Pancreas (tissue), 10 donors: ENCODE data around the gene CUTA. TPM values are rescaled to one million over a fixed set of nuclear protein-coding genes. Genes with fewer than 3 reads are reported as not detected.

ENCODE experiments used
- ATAC-seq, 4 donors: fragments of 200-7000 bp; cut with Tn5 transposase; one replicate each; pipeline versions ENCODE4 v1.8.0 to v1.9.1; 2020; ENCODE audit warnings: mild to moderate bottlenecking in 4 of 4, moderate library complexity in 4 of 4
- DNase-seq, 6 donors: peaks; one replicate each; pipeline ENCODE4 v3.0.0-alpha.2; 2020
- FAIRE-seq: peaks from 2 replicates; lab custom pipeline; 2012; peaks lifted over from hg19 to GRCh38; lab: Jason Lieb, UNC
- H3K27ac ChIP-seq, 4 donors: fragments of 200-600 bp; sonication (generic); 1 replicate in 3 of 4; 2 replicates in 1 of 4; pipeline versions ENCODE4 v1.5.0 to v1.8.0; 2020
- H3K27me3 ChIP-seq, 4 donors: fragments of 200-600 bp; one replicate each; pipeline ENCODE4 v1.8.0; 2021
- H3K36me3 ChIP-seq, 3 donors: fragments of 200-600 bp; sonication (generic) in 1 of 3; one replicate each; pipeline versions ENCODE4 v1.5.0 to v1.8.0; 2020 to 2021
- H3K4me1 ChIP-seq, 3 donors: fragments of 200-600 bp; one replicate each; pipeline ENCODE4 v1.8.0; 2021
- H3K4me3 ChIP-seq, 4 donors: fragments of 200-600 bp; sonication (generic) in 2 of 4; one replicate each; pipeline versions ENCODE4 v1.5.0 to v1.8.0; 2020 to 2021
- H3K9me3 ChIP-seq, 4 donors: fragments of 200-600 bp; one replicate each; pipeline ENCODE4 v1.8.0; 2021
- CTCF ChIP-seq, 4 donors: fragments of 200-600 bp; sonication (generic) in 3 of 4; IDR thresholded peaks; one replicate each; pipeline versions ENCODE4 v1.5.0 to v1.8.0; 2021; ENCODE audit warnings: antibody characterized with exemption in 4 of 4
- WGBS, 2 donors: extraction: QIAGEN DNeasy Blood & Tissue Kit; methylation state at CpG; one replicate each; pipeline ENCODE4 v1.1.7; 2013; 5-methylcytosine and 5-hydroxymethylcytosine counted together
- intact Hi-C, 3 donors: fragments of 100-400 bp; cut with DNase I; formaldehyde crosslinking; loops; one replicate each; pipeline versions ENCODE4 v1.11.1 to v1.14.2; 2022
- polyA plus RNA-seq, 2 donors: library from polyadenylated mRNA; stranded (reverse); fragments of 200-250 nt; gene quantifications; one replicate each; pipeline ENCODE4 v1.2.3, GENCODE V29; 2013
- total RNA-seq, 6 donors: library from RNA; stranded (reverse); fragmentation: NEBNext Ultra II Directional in 4 of 6; extraction: Animal tissue kit (Norgen Biotek cat#: 25700) in 4 of 6; gene quantifications; one replicate each; pipeline versions ENCODE4 v1.2.1 to v1.2.4, GENCODE V29; 2021 to 2023
- donor health status: healthy with polysubstance abuse.
- donor health status: DM: no; HTN: no; CAD: no; lungs with moderate emphysema.
- donor health status: DM: no; HTN: no; CAD: no.
- donor health status: control.
- donor health status: control.
- donor health status: Bipolar disorder and iron deficiency.
- donor health status: DM: yes; HTN: yes; CAD: no.
- donor health status: DM: no; HTN: no; CAD: no.
- donor health status: DM: no; HTN: no; CAD: no.
- donor health status: DM: yes; HTN: yes; CAD: no.

Gene CUTA
- total and polyA plus RNA-seq, 8 donors = 65.0 to 204 (median 83.7) TPM

GRCh38 chr6:33430991-33431879 is 13.3 kb upstream of the CUTA start:
- Histone ChIP-seq H3K27me3 (no peaks in the 10 kb centered on the region), H3K27ac (no peak overlapping the region), H3K36me3 (no peaks in the 10 kb centered on the region), H3K4me3 (no peak overlapping the region), H3K9me3 (no peaks in the 10 kb centered on the region), H3K4me1 (peaks cover 0 to 4% (median 0%) of the 10 kb centered on the region in 3 donors)
- TF ChIP-seq CTCF (IDR thresholded peaks at IDR 0.05) = no peak
- ATAC-seq = peak in 1 of 4 donors; percentile 36
- FAIRE-seq = no peak
- 36 to 42% methylated on average over 12 of the region's 12 CpGs for WGBS, 2 donors
- no peak for DNase-seq
- intact Hi-C loops = no loop called here

GRCh38 chr6:33430334-33430733 is 12.4 kb upstream of the CUTA start:
- H3K27ac ChIP-seq = no peak overlapping the region
- H3K36me3 ChIP-seq = no peaks in the 10 kb centered on the region
- no peak for FAIRE-seq
- no peaks in the 10 kb centered on the region for H3K9me3 ChIP-seq
- H3K27me3 ChIP-seq = no peaks in the 10 kb centered on the region
- H3K4me3 ChIP-seq = no peak overlapping the region
- ATAC-seq = no peak
- intact Hi-C loops = no loop called here
- WGBS, 2 donors = 60 to 64% methylated on average over 2 of the region's 2 CpGs
- DNase-seq = no peak
- H3K4me1 ChIP-seq = peaks cover 0 to 4% (median 0%) of the 10 kb centered on the region in 3 donors
- TF ChIP-seq CTCF (IDR thresholded peaks at IDR 0.05) = no peak

- WGBS, 2 donors = 73 to 75% methylated on average over 2 of the region's 2 CpGs
- Histone ChIP-seq H3K4me1 (peaks cover 0 to 6% (median 0%) of the 10 kb centered on the region in 3 donors), H3K27ac (no peak overlapping the region), H3K9me3 (no peaks in the 10 kb centered on the region), H3K36me3 (no peaks in the 10 kb centered on the region), H3K27me3 (no peaks in the 10 kb centered on the region), H3K4me3 (no peak overlapping the region)
- no peak for TF ChIP-seq CTCF (IDR thresholded peaks at IDR 0.05)
- ATAC-seq = no peak
- intact Hi-C loops = no loop called here
- no peak for DNase-seq
- FAIRE-seq = no peak
Observed at GRCh38 chr6:33429750-33430052, 11.8 kb upstream of the CUTA start.

GRCh38 chr6:33428966-33429749 is 11.3 kb upstream of the CUTA start:
- ATAC-seq = no peak
- intact Hi-C loops = no loop called here
- no peaks in the 10 kb centered on the region for H3K36me3 ChIP-seq
- no peaks in the 10 kb centered on the region for H3K27me3 ChIP-seq
- H3K9me3 ChIP-seq = no peaks in the 10 kb centered on the region
- no peak for TF ChIP-seq CTCF (IDR thresholded peaks at IDR 0.05)
- no peak for DNase-seq
- 81 to 89% methylated on average over 5 of the region's 5 CpGs for WGBS, 2 donors
- peaks cover 0 to 8% (median 0%) of the 10 kb centered on the region in 3 donors for H3K4me1 ChIP-seq
- no peak overlapping the region for H3K4me3 ChIP-seq
- no peak overlapping the region for H3K27ac ChIP-seq
- no peak for FAIRE-seq
